IgD-negative memory B cell (primary cell): ENCODE results near the gene CAMKK2. TPM values are rescaled to one million over a fixed set of nuclear protein-coding genes. Genes with fewer than 3 reads are reported as not detected.
A peak's percentile ranks its signal among the peaks of the same experiment; 100 is the strongest.
"Not testable (repeated sequence)": the region's sequence is repeated elsewhere in the genome, so short reads cannot be mapped to it uniquely, and the experiment has no call there.

Experiments
- H3K27ac Mint-ChIP-seq, 3 donors: one replicate each; pipeline ENCODE4 v1.8.0; 2020 to 2022; ENCODE audit warnings: mild to moderate bottlenecking in 3 of 3, mixed read lengths in 3 of 3, moderate library complexity in 1 of 3
- H3K27me3 Mint-ChIP-seq: one replicate; pipeline ENCODE4 v1.8.0; 2021; ENCODE audit warnings: mixed read lengths
- H3K36me3 Mint-ChIP-seq: one replicate; pipeline ENCODE4 v1.8.0; 2020; ENCODE audit warnings: mild to moderate bottlenecking, mixed read lengths
- H3K4me1 Mint-ChIP-seq, 3 donors: one replicate each; pipeline ENCODE4 v1.8.0; 2020 to 2022; ENCODE audit warnings: mixed read lengths in 3 of 3, mild to moderate bottlenecking in 1 of 3
- H3K4me3 Mint-ChIP-seq, 4 donors: one replicate each; pipeline ENCODE4 v1.8.0; 2020 to 2022; ENCODE audit warnings: mild to moderate bottlenecking in 4 of 4, mixed read lengths in 4 of 4, moderate library complexity in 3 of 4
- H3K9me3 Mint-ChIP-seq, 3 donors: one replicate each; pipeline ENCODE4 v1.8.0; 2020 to 2021; ENCODE audit warnings: mixed read lengths in 3 of 3, mild to moderate bottlenecking in 1 of 3
- polyA plus RNA-seq: library from polyadenylated mRNA; unstranded; fragments of 300-500 nt; fragmentation: Illumina TruSeq; gene quantifications from one replicate; pipeline ENCODE4 v1.2.3, GENCODE V29; 2021

CAMKK2 gene
- polyA plus RNA-seq, 1 donor from 2014 or later = 17.0 TPM

DNA sequence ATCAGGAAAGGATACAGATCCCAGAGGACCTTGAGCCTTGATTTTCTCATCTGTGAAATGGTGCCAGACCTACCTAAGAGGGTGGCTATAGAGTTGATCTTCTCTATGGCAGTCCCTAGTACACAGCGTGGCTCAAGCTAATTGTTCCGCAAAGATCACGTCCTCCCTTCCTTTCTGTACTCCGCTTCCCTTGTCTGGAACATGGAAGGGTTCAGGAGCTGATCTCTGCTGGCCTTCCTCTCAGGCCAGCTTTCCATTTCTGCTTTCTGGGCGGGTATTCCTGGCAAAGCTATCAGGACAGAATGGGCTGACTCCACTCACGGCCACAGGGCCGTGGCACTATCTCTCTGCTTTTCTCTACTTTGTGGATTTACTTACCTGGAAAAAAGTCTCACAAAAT is 6.5 kb downstream of the CAMKK2 start:
- no peak overlapping the region for H3K27ac Mint-ChIP-seq
- no peaks in the 10 kb centered on the region for H3K27me3 Mint-ChIP-seq
- H3K36me3 Mint-ChIP-seq = peaks cover 2% of the 10 kb centered on the region
- H3K4me3 Mint-ChIP-seq = peak overlapping the region in 1 of 4 donors; percentile 82
- peaks cover 12 to 24% (median 16%) of the 10 kb centered on the region in 3 donors for H3K4me1 Mint-ChIP-seq
- no peaks in the 10 kb centered on the region for H3K9me3 Mint-ChIP-seq

DNA sequence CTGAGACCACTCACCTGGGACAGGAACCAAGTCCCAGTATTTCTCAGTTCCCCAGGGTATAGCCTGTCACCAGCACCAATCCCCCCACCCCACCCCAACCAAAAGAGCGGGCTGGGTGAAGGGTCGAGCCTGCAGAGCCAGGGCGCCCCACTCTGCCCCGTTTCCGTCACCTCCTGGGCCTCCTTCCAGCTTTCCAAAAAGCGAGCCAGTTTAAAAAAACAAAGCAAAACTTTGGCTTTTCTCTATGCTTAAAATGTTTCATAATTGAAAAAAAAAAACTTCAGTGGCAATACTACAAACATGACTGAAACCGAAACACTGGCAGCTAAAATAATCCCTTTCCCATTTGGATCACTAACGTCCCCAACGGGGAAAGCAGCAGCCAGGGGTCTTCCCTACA is 7.5 kb downstream of the CAMKK2 start:
- Mint-ChIP-seq H3K4me3 (no peak overlapping the region), H3K27me3 (no peaks in the 10 kb centered on the region), H3K4me1 (peaks cover 12 to 24% (median 16%) of the 10 kb centered on the region in 3 donors), H3K36me3 (peaks cover 2% of the 10 kb centered on the region), H3K9me3 (no peaks in the 10 kb centered on the region), H3K27ac (no peak overlapping the region)

DNA sequence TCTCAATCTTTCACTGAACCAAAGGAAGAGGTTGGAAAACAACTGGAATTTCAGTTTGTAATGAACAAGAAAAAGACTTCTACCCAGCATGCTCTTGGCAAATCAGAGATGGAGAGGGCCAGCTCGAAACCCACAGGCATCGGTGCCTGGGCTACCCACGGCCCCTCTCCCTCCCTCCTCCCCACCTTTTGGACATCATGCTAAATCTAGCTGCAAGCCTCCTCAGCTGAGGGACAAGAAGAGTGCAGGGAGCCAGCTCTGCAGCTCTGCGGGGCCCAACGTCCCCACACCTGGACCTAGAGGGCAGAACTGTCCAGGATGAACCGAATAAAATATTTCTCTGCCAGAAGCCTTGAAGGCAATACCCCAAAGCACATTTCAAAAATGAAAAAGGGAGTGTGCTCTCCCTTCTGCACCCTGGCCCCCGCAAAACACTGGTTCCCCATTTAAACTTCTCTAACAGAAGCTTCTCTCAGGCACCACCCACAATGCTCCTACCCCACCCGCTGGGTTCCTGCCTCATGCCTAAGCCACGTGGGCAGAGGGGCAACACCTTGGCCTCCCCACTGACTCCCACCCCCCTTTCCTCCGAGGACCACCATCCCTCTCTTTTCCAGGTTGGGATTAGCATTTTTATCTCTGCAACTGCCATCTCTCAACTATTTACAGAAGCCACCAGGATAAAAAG is 8.2 kb downstream of the CAMKK2 start:
- Mint-ChIP-seq H3K36me3 (peaks cover 2% of the 10 kb centered on the region), H3K4me3 (peak overlapping the region in 2 of 4 donors; percentile 12 to 45), H3K4me1 (peaks cover 12 to 24% (median 16%) of the 10 kb centered on the region in 3 donors), H3K27me3 (no peaks in the 10 kb centered on the region), H3K27ac (peak overlapping the region in 1 of 3 donors; percentile 89), H3K9me3 (no peaks in the 10 kb centered on the region)

DNA sequence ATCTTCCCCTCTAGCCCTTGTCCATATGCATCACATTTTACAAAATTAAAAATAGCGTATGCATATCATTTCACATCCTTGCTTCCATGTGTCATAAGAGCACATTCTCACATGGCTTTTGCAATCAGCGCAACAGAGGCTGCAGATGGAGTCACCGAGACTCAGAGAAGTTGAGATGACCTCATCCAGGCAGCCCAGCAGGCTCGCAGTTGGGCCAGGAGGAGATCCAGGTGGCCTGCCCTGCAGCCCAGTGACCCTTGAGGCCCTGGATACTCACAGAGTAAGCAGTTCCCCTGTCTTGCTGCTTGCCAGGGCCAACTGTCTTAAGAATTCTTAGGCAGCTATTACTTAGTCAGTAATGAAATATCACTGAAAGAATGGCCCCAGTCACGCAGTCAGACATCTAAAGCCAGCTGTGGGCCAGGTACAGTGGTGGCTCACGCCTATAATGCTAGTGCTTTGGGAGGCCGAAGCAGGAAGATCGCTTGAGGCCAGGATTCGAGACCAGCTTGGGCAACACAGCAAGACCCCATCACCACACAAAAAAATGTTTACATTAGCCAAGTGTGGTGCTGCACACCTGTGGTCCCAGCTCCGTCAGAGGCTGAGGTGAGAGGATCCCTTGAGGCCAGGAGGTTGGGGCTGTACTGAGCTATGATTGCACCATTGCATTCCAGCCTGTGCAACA is 9.1 kb downstream of the CAMKK2 start:
- peaks cover 2% of the 10 kb centered on the region for H3K36me3 Mint-ChIP-seq
- H3K27ac Mint-ChIP-seq = no peak overlapping the region
- no peak overlapping the region for H3K4me3 Mint-ChIP-seq
- H3K9me3 Mint-ChIP-seq = no peaks in the 10 kb centered on the region
- H3K4me1 Mint-ChIP-seq = peaks cover 11 to 22% (median 13%) of the 10 kb centered on the region in 3 donors
- no peaks in the 10 kb centered on the region for H3K27me3 Mint-ChIP-seq

DNA sequence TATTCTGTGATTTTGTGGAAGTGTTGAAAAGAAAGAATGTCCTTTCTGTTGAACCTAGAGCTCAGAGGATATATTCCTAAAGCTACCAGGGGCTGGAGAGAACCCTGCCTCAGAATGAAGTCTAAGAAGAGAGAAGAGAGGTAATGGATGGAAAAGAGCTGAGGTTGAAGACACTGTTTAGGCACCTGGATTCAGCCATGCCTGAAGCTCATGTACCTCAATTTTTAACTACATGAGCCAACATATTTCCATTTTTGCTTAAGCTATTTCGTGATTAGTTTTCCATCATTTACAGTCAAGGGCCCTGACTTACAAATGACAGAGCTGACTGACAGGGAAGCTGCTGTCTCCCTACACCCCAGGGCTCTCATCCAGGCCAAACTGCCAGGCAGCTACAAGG is 10.7 kb downstream of the CAMKK2 start:
- Mint-ChIP-seq H3K27me3 (no peaks in the 10 kb centered on the region), H3K4me3 (no peak overlapping the region), H3K27ac (peak overlapping the region in 1 of 3 donors; percentile 71), H3K9me3 (no peaks in the 10 kb centered on the region), H3K4me1 (peaks cover 8 to 13% (median 8%) of the 10 kb centered on the region in 3 donors), H3K36me3 (no peaks in the 10 kb centered on the region)

DNA sequence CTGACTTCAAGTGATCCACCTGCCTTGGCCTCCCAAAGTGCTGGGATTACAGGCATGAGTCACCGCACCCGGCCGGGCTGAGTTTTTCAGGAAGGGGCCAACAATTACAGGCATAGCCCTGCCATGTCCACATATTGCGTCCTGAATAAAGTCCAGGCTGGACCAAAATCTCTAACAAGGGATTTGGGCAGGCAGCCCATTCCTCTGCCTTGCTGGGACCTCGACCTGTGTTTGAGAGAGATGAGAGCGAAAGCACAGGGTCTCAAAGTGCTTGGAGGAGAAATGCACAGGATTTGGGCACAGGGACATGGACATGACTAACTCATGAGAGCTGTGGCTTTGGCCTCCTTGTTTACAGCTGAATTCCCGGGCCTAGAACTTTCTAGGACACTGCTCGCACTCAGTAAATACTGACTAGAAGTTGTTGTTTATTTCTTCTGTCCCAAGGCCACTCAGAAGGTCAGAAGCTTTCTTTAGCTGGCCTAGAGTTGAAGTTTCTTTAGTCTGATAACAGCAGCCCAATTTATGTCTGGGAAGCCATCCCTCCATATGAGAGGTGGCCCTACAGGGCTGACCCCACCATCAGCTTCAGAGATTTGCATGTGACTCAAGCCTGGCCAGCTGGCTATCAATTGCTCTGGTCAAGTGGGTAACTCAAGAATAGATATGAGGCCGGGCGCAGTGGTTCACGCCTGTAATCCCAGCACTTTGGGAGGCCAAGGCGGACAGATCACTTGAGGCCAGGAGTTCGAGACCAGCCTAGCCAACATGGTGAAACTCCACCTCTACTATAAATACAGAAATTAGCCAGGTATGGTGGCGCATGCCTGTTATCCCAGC is 11.7 kb downstream of the CAMKK2 start:
- no peaks in the 10 kb centered on the region for H3K9me3 Mint-ChIP-seq
- no peak overlapping the region for H3K27ac Mint-ChIP-seq
- no peak overlapping the region for H3K4me3 Mint-ChIP-seq
- H3K4me1 Mint-ChIP-seq = peaks cover 8 to 9% (median 8%) of the 10 kb centered on the region in 3 donors
- H3K36me3 Mint-ChIP-seq = peaks cover 2% of the 10 kb centered on the region
- no peaks in the 10 kb centered on the region for H3K27me3 Mint-ChIP-seq

DNA sequence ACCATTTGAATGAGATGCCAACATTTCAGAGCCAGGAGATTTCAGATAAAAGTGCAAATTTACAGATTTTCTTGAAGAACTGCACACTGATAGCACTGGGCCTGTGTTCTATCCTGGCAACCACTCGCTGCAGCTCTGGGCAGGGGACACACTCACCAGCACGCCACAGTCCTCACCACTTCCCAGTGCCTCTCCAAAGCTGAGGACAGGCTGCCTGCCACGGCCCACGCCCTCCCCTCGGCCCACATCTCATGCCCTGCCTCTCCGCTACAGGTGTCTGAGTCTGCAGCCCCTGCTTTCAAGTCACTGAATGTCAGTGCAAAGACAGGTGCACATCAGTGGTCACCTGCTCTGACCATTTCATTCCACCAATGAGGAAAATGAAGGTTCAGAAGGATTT is 12.7 kb downstream of the CAMKK2 start:
- Mint-ChIP-seq H3K9me3 (no peaks in the 10 kb centered on the region), H3K4me1 (peaks cover 8 to 9% (median 8%) of the 10 kb centered on the region in 3 donors), H3K4me3 (no peak overlapping the region), H3K27ac (no peak overlapping the region), H3K27me3 (no peaks in the 10 kb centered on the region), H3K36me3 (peaks cover 3% of the 10 kb centered on the region)

DNA sequence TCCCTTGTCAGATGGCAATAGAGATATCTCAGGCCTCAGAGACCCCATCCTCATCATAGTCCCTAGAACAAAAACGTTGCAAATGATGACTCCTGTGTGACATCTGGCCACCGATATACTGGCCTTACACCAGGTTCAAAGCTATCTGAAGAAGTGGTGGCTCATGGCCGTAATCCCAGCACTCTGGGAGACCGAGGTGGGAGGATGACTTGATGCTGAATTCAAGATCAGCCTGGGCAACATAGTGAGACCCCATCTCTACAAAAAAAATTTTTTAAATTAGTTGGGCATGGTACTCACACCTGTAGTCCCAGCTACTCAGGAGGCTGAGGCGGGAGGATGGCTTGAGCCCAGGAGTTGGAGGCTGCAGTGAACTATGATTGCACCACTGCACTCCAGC is 13.1 kb downstream of the CAMKK2 start:
- H3K27me3 Mint-ChIP-seq = no peaks in the 10 kb centered on the region
- no peaks in the 10 kb centered on the region for H3K9me3 Mint-ChIP-seq
- H3K4me3 Mint-ChIP-seq = no peak overlapping the region
- peaks cover 5 to 6% (median 5%) of the 10 kb centered on the region in 3 donors for H3K4me1 Mint-ChIP-seq
- no peak overlapping the region for H3K27ac Mint-ChIP-seq
- peaks cover 6% of the 10 kb centered on the region for H3K36me3 Mint-ChIP-seq

DNA sequence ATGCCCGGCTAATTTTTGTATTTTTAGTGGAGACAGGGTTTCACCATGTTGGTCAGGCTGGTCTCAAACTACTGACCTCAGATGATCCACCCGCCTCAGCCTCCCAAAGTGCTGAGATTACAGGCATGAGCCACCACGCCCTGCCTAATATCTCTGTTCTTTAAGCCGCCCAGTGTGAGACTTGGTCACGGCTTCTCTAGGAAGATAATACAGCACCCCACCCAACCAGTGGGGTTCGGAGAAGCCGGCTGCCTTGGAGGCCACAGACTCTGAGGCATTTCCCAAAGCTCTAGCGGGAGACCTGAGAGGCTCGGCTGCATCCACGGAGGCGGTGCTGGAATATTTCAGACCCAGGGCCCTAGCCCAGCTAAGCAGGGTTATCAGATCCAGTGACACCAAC is 13.6 kb downstream of the CAMKK2 start:
- not testable (repeated sequence) for H3K36me3 Mint-ChIP-seq, H3K27ac Mint-ChIP-seq, H3K27me3 Mint-ChIP-seq, H3K9me3 Mint-ChIP-seq, H3K4me3 Mint-ChIP-seq, H3K4me1 Mint-ChIP-seq

DNA sequence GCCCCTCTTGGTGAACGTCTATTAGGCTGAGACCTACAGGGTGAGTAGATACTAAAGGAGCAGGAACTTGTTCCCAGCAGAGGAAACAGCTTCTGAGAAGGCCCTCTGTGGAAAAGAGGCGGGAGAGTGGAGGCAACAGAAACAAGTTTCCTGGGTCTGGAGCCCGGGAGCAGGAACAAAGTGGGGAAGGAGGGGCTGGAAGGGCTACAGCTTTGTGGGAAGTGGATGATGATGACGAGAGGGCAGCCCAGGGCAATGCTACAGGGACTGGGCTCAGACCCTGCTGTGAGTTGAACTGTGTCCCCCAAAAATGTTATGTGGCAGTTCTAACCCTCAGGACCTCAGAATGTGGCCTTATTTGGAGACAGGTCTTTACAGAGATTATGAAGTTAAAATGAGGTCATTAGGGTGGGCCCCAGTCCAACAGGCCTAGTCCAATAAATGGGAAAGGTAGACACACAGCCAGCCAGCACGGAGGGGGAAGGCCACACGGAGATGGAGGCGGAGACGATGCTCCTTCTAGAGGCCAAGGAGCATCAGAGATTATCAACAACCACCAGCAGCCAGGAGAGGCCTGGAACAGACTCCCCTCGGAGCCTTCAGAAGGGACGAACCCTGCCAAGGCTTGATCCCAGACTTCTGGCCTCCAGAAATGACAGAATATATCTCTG is 14.3 kb downstream of the CAMKK2 start:
- H3K4me1 Mint-ChIP-seq = peaks cover 2 to 5% (median 4%) of the 10 kb centered on the region in 3 donors
- H3K4me3 Mint-ChIP-seq = no peak overlapping the region
- H3K27ac Mint-ChIP-seq = no peak overlapping the region
- H3K9me3 Mint-ChIP-seq = no peaks in the 10 kb centered on the region
- H3K36me3 Mint-ChIP-seq = peaks cover 7% of the 10 kb centered on the region
- H3K27me3 Mint-ChIP-seq = no peaks in the 10 kb centered on the region

DNA sequence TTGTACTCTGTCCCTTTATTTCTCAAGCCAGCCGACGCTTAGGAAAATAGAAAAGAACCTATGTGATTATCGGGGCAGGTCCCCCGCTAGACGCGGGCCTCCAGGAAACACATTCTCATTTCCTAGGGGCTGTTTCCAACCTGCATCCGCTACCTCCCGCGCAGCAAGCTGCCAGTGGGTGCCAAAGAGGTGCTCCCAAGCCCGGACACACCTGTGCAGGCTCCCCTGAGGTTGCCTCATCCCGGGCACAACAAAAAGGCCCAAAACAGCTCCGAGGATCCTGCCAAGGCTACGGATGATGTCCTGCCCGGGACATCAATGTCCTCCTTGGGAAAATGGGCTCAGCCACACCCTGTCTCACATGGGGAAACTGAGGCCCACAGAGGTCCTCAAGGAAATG is 15.4 kb downstream of the CAMKK2 start:
- not testable (repeated sequence) for H3K4me1 Mint-ChIP-seq, H3K27me3 Mint-ChIP-seq, H3K4me3 Mint-ChIP-seq, H3K36me3 Mint-ChIP-seq, H3K9me3 Mint-ChIP-seq
- peak overlapping the region in 1 of 3 donors; percentile 35 for H3K27ac Mint-ChIP-seq

DNA sequence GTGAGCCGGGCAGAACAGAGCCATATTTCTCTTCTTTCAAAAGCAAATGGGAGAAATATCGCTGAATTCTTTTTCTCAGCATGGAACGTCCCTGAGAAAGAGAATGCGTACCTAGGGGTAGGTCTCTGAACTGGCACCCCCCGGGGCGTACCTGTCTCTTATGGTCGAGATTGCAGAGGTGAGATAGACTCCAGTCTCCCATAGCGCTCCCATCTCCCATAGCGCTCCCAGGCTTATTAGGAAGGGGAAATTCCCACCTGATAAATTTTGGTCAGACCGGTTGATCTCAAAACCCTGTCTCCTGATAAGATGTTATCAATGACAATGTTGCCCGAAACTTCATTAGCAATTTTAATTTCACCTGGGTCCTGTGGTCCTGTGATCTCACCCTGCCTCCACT is 16.0 kb downstream of the CAMKK2 start:
- H3K4me1 Mint-ChIP-seq, H3K9me3 Mint-ChIP-seq, H3K36me3 Mint-ChIP-seq, H3K4me3 Mint-ChIP-seq, H3K27me3 Mint-ChIP-seq: not testable (repeated sequence)
- H3K27ac Mint-ChIP-seq = peak overlapping the region in 1 of 3 donors; percentile 35

DNA sequence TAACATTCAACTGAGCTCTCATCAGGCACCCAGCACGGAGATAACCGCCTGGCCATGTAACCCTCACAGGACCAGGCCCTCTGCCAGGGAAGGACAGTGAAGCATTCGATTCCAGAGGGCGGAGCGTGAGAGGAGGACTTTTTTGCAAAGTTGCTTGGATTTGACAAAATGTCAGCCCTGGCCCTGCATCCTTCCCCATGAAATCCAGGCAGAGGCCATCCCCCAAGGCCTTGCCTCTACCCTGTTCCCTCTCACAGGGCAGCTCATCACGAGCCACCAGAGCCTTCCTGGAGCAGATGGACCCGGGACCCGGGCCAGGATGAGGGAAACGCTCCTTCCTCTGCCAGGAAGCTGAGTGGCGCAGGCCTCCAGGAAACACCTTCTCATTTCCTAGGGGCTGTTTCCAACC is 17.0 kb downstream of the CAMKK2 start:
- H3K4me3 Mint-ChIP-seq = no peak overlapping the region
- H3K9me3 Mint-ChIP-seq = no peaks in the 10 kb centered on the region
- no peak overlapping the region for H3K27ac Mint-ChIP-seq
- H3K4me1 Mint-ChIP-seq = peaks cover 6 to 9% (median 8%) of the 10 kb centered on the region in 3 donors
- H3K27me3 Mint-ChIP-seq = no peaks in the 10 kb centered on the region
- peaks cover 7% of the 10 kb centered on the region for H3K36me3 Mint-ChIP-seq

DNA sequence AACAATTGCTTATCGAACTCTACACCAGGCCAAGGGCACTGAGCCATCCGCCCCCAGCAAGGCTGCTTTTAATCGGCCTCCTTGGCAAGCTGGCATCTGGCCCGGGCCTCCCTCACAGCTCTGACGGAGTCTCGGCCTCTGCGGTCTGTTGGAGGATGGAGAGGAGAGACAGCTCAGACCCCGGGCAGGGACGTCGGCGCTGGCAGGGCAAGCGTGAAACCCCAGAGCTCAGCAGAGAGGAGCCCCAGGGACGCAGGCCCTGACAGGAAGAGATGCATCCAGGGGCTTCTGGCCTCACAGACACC is 17.5 kb downstream of the CAMKK2 start:
- H3K36me3 Mint-ChIP-seq = peaks cover 7% of the 10 kb centered on the region
- H3K4me1 Mint-ChIP-seq = peaks cover 6 to 9% (median 8%) of the 10 kb centered on the region in 3 donors
- H3K27ac Mint-ChIP-seq = peak overlapping the region in 1 of 3 donors; percentile 82
- H3K9me3 Mint-ChIP-seq = no peaks in the 10 kb centered on the region
- no peak overlapping the region for H3K4me3 Mint-ChIP-seq
- no peaks in the 10 kb centered on the region for H3K27me3 Mint-ChIP-seq
